GM19099 (cell line): ENCODE measurements around the gene CALML5.

ENCODE experiments used
- POLR2A ChIP-seq: IDR thresholded peaks from 3 replicates; pipeline ENCODE4 v1.6.1; 2011; ENCODE audit warnings: low read depth; ENCODE audit not compliant: insufficient read length; ENCODE audit errors: extremely low read depth

The CALML5 gene

GRCh38 chr10:5502571-5503476 is 3.5 kb upstream of the CALML5 start:
- TF ChIP-seq POLR2A, result no peak

GRCh38 chr10:5502061-5502521 is 2.7 kb upstream of the CALML5 start:
- no peak for TF ChIP-seq POLR2A

- no peak for TF ChIP-seq POLR2A
Observed at GRCh38 chr10:5500910-5501309, 1.5 kb upstream of the CALML5 start.

- TF ChIP-seq POLR2A, result no peak
Observed at GRCh38 chr10:5500162-5500670, 846 bp upstream of the CALML5 start.

GRCh38 chr10:5498791-5499492 is 428 bp downstream of the CALML5 start:
- TF ChIP-seq POLR2A, result no peak

- no peak for TF ChIP-seq POLR2A
Observed at GRCh38 chr10:5497948-5498730, 1.2 kb downstream of the CALML5 start.

GRCh38 chr10:5497289-5497688 is 2.1 kb downstream of the CALML5 start:
- TF ChIP-seq POLR2A, result no peak

- TF ChIP-seq POLR2A, result no peak
Observed at GRCh38 chr10:5496261-5497250, 2.8 kb downstream of the CALML5 start.

GRCh38 chr10:5494611-5495010 is 4.8 kb downstream of the CALML5 start:
- no peak for TF ChIP-seq POLR2A

- TF ChIP-seq POLR2A, result no peak
Observed at GRCh38 chr10:5493691-5494090, 5.7 kb downstream of the CALML5 start.

GRCh38 chr10:5492929-5493576 is 6.3 kb downstream of the CALML5 start:
- no peak for TF ChIP-seq POLR2A

GRCh38 chr10:5492322-5492855 is 7.0 kb downstream of the CALML5 start:
- no peak for TF ChIP-seq POLR2A

GRCh38 chr10:5491477-5491876 is 7.9 kb downstream of the CALML5 start:
- no peak for TF ChIP-seq POLR2A
